ENCODE results near the gene STIP1.

Gene STIP1

DNA sequence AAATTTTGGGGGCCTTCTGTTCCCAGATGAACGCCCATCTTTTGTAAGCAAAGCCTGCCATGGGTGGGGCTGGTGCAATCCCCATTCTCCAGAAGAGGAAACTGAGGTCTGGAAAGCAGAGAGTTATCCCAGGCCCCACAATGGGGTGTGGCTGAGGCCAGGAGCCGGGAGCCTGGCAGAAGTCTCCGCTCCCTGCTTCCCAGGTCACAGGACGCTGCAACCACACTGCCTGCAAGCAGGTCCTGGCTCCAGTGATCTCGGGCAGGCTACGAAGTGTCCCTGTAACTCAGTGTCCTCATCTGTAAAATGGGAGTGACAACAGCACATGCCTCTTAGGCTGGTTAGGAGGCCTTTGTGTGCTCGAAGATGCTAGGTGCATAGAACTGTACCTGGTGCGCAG, 67.1 kb downstream of the STIP1 start:
- DNase-seq, result no peak

GRCh38 chr11:64253481-64253880, 67.5 kb downstream of the STIP1 start:
- DNase-seq, result no peak
